Activated CD8-positive, alpha-beta T cell treated with anti-CD3 and anti-CD28 coated beads for 36 hours (primary cell): ENCODE measurements around the gene NKIRAS2. TPM values are rescaled to one million over a fixed set of nuclear protein-coding genes. Genes with fewer than 3 reads are reported as not detected.

Experiments used
- ATAC-seq: fragments of 200-7000 bp; cut with Tn5 transposase; one replicate; pipeline ENCODE4 v1.10.0; 2021; ENCODE audit warnings: mild to moderate bottlenecking, moderate library complexity
- CTCF ChIA-PET: fragments of 350-600 bp; sonication (Branson Sonifier 250); formaldehyde crosslinking; loops from one replicate; lab custom pipeline; 2021; ENCODE audit warnings: antibody characterized with exemption; lab: Charles Lee
- POLR2A ChIA-PET: fragments of 350-600 bp; sonication (Branson Sonifier 250); formaldehyde crosslinking; loops from one replicate; lab custom pipeline; 2021; ENCODE audit warnings: antibody characterized with exemption; lab: Charles Lee
- DNase-seq: peaks from one replicate; pipeline ENCODE4 v3.0.0-alpha.2; 2020
- H3K27ac Mint-ChIP-seq: one replicate; pipeline ENCODE4 v1.8.0; 2021; ENCODE audit warnings: mild to moderate bottlenecking, mixed read lengths
- H3K27me3 Mint-ChIP-seq: one replicate; pipeline ENCODE4 v1.8.0; 2021; ENCODE audit warnings: mixed read lengths
- H3K36me3 Mint-ChIP-seq: one replicate; pipeline ENCODE4 v1.8.0; 2021; ENCODE audit warnings: low read depth, mixed read lengths
- H3K4me1 Mint-ChIP-seq: one replicate; pipeline ENCODE4 v1.8.0; 2021; ENCODE audit warnings: low read depth, mixed read lengths
- H3K4me3 Mint-ChIP-seq: one replicate; pipeline ENCODE4 v1.8.0; 2021; ENCODE audit warnings: mild to moderate bottlenecking, moderate library complexity, mixed read lengths
- H3K9me3 Mint-ChIP-seq: one replicate; pipeline ENCODE4 v1.8.0; 2021; ENCODE audit warnings: mixed read lengths
- intact Hi-C: fragments of 100-400 bp; cut with micrococcal nuclease; formaldehyde crosslinking; loops from one replicate; pipeline ENCODE4 v1.10.0; 2022
- total RNA-seq, 2 experiments: library from RNA; stranded (reverse); gene quantifications; one replicate each; pipeline ENCODE4 v1.2.3, GENCODE V29; 2021
- TF ChIP-seq, protein P1 (sequence below): fragments of 200-600 bp; IDR thresholded peaks from one replicate; pipeline ENCODE4 v1.8.0; 2022; ENCODE audit warnings: antibody characterized with exemption, mild to moderate bottlenecking

Gene NKIRAS2
- total RNA-seq, 2 experiments from 2014 or later = 13.8 to 15.0 TPM

DNA sequence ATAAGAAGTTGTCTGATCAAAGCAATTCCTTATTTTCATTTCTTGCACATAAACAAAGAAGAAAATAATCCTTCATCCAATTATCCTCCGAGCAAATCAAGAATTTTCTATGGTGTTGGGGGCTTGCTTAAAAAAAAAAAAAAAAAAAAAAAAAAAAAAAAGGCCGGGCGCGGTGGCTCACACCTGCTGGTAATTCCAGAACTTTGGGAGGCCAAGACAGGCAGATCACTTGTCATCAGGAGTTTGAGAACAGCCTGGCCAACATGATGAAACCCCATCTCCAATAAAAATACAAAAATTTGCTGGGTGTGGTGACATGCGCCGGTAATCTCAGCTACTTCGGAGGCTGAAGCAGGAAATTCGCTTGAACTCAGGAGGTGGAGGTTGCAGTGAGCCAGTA lies 34.0 kb upstream of the NKIRAS2 start:
- ATAC-seq = no peak
- CTCF ChIA-PET = interaction anchor here (0.8 kb wide), 1 partner anchor 16 kb away, joined by 4 read pairs; no protein-coding TSS in a partner anchor
- peaks cover 58% of the 10 kb centered on the region for H3K36me3 Mint-ChIP-seq
- peaks cover 15% of the 10 kb centered on the region for H3K4me1 Mint-ChIP-seq
- TF ChIP-seq, protein P1, sequence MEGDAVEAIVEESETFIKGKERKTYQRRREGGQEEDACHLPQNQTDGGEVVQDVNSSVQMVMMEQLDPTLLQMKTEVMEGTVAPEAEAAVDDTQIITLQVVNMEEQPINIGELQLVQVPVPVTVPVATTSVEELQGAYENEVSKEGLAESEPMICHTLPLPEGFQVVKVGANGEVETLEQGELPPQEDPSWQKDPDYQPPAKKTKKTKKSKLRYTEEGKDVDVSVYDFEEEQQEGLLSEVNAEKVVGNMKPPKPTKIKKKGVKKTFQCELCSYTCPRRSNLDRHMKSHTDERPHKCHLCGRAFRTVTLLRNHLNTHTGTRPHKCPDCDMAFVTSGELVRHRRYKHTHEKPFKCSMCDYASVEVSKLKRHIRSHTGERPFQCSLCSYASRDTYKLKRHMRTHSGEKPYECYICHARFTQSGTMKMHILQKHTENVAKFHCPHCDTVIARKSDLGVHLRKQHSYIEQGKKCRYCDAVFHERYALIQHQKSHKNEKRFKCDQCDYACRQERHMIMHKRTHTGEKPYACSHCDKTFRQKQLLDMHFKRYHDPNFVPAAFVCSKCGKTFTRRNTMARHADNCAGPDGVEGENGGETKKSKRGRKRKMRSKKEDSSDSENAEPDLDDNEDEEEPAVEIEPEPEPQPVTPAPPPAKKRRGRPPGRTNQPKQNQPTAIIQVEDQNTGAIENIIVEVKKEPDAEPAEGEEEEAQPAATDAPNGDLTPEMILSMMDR = no peak
- H3K27me3 Mint-ChIP-seq = no peaks in the 10 kb centered on the region
- POLR2A ChIA-PET = interaction anchor here (1.0 kb wide), 1 partner anchor 68 kb away, joined by 4 read pairs; no protein-coding TSS in a partner anchor
- H3K27ac Mint-ChIP-seq = peak overlapping the region; percentile 9
- H3K4me3 Mint-ChIP-seq = no peak overlapping the region
- intact Hi-C loops = no loop called here
- no peak for DNase-seq
- no peaks in the 10 kb centered on the region for H3K9me3 Mint-ChIP-seq

DNA sequence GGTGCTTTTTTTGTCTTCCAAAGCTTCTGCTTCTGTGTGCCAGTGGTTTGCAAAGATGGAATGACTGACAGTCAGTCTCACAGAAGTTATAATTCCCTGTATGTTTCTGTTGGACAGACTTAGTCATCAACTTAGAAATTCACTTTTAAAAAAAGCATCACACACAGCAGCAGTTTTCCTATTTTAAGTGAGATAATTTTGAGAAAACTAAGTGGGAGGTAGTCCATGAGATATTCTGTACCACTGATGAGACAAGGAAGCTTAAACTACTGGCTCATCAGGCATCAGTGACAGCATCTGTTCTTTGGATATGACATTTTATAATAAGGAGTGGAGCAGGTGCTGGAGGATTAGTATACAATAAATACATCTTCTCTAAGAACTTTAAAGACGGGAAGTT lies 33.3 kb upstream of the NKIRAS2 start:
- Mint-ChIP-seq H3K27me3 (no peaks in the 10 kb centered on the region), H3K27ac (peak overlapping the region; percentile 9), H3K36me3 (peaks cover 62% of the 10 kb centered on the region), H3K4me1 (peaks cover 15% of the 10 kb centered on the region), H3K4me3 (no peak overlapping the region), H3K9me3 (no peaks in the 10 kb centered on the region)
- intact Hi-C loops = no loop called here
- ChIA-PET CTCF (interaction anchor here (1.6 to 1.7 kb wide), 2 partner anchors 23 to 34 kb away, joined by 4 to 5 read pairs; partner anchors contain the start of gene NKIRAS2), POLR2A (interaction anchor here (1.0 to 2.1 kb wide), 2 partner anchors 33 to 69 kb away, joined by 4 read pairs; partner anchors contain the start of gene NKIRAS2)
- DNase-seq (no peak), ATAC-seq (no peak)
- TF ChIP-seq, protein P1 = no peak

DNA sequence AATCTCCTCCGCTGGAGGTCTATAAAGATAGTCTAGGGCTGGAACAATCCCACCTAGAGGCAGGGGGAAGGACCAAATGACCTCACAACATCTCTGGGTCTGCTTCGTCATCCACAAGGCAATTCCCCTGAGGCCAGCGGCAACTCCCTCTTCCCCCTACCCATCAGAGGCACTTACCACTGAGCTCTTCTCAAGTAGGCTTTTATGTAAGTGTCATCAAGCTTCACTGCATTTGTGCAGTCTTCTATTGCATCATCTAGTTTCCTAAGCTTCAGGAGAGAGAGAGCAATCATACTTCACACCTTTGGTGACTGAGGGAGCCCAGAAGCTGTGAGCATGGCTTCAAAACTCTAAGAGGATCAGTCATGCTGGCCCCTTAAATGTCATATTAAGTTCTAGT lies 32.2 kb upstream of the NKIRAS2 start:
- Mint-ChIP-seq H3K27ac (peak overlapping the region; percentile 88), H3K4me3 (no peak overlapping the region), H3K36me3 (peaks cover 56% of the 10 kb centered on the region), H3K9me3 (no peaks in the 10 kb centered on the region), H3K4me1 (peaks cover 15% of the 10 kb centered on the region), H3K27me3 (no peaks in the 10 kb centered on the region)
- POLR2A ChIA-PET = interaction anchor here (0.9 to 2.1 kb wide), 3 partner anchors 9 to 32 kb away, joined by 3 to 4 read pairs (median 4); partner anchors contain the start of gene NKIRAS2
- TF ChIP-seq, protein P1 = no peak
- ATAC-seq = peak; percentile 91
- CTCF ChIA-PET = interaction anchor here (1.6 to 1.7 kb wide), 2 partner anchors 24 to 33 kb away, joined by 4 to 5 read pairs; partner anchors contain the start of gene NKIRAS2
- DNase-seq = peak; percentile 46
- intact Hi-C loops = no loop called here

DNA sequence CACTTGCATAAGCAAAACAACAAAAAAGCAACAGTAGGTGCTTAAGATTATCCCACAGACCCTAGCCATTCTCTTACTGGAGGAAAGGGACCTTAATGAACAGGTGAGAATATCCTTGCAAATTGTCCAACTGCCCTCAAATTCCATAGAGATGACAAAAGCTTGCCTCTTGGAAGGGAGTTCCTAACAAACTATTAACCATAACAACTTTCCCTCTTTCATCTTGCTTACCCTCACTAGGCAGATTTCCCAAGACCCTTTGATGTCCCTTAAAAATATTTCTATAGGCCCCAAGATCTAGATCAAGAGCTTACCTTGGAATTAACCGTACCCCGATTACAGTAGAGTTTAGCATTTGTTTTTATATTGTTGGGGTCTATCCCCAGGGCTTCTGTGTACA lies 31.5 kb upstream of the NKIRAS2 start:
- DNase-seq = no peak
- Mint-ChIP-seq H3K4me3 (no peak overlapping the region), H3K4me1 (peaks cover 15% of the 10 kb centered on the region), H3K36me3 (peaks cover 55% of the 10 kb centered on the region), H3K27ac (peak overlapping the region; percentile 88), H3K9me3 (no peaks in the 10 kb centered on the region), H3K27me3 (no peaks in the 10 kb centered on the region)
- no peak for ATAC-seq
- ChIA-PET POLR2A (interaction anchor here (0.8 to 2.1 kb wide), 3 partner anchors 8 to 31 kb away, joined by 3 to 4 read pairs (median 4); partner anchors contain the start of gene NKIRAS2), CTCF (no interaction called here)
- TF ChIP-seq, protein P1 = no peak
- intact Hi-C loops = no loop called here
